Endometrial microvascular endothelial cells (primary cell): Measurements from ENCODE around the gene PSMB11. TPM values are rescaled to one million over a fixed set of nuclear protein-coding genes. Genes with fewer than 3 reads are reported as not detected.

Source experiments
- in situ Hi-C: cut with HindIII; loops from 2 replicates; pipeline ENCODE4 v1.10.0; 2017; ENCODE audit warnings: low sequenced_read_pairs, low pct_unique_long_range_greater_than_20kb; ENCODE audit errors: inconsistent ontology term
- total RNA-seq: library from RNA; depleted of rRNA; stranded (reverse); fragments of >200 nt; gene quantifications from one replicate; pipeline ENCODE4 v1.2.3, GENCODE V29; 2015; ENCODE audit errors: inconsistent ontology term

The PSMB11 gene
- total RNA-seq, 1 donor from 2014 or later: not detected

GRCh38 chr14:23070262-23071129 is 28.5 kb downstream of the PSMB11 start:
- in situ Hi-C loops: no loop called here

DNA sequence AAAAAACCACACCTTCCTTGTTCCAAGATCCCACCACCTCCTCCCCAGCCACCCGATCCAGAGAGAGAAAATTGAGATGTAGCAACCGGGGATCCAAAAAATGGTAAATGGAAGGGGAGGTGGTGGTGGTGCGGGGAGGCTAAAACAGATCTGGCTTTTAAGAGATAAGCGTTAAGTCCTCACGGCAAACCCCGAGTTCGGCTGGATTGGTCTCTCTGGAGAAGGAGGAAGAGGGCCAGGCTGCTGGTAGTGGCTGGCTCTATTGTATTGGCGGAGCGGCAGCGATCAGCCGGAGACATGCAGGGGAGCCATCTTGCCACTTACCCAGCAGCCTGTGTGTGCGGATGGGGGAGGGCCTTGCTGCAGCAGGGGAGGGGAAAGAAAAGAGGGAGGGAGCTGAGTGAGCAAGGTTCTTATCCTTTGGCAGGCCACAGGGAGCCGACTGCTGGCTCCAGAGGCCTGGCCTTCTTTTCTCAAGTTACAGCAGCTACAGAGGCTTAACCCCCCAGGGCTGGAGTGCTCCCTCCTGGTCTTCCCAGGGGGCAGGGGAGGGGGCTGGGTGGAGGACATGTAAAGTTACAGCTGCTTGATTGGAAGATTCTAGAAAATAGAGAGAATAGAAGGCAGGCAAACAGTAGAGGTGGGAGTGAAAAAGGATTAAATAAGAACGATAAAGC is 29.4 kb downstream of the PSMB11 start:
- in situ Hi-C loops: no loop called here

- in situ Hi-C loops: no loop called here
Measured at GRCh38 chr14:23071921-23072539, 30.0 kb downstream of the PSMB11 start.

- in situ Hi-C loops: loop anchor here (25.0 kb wide), 1 partner anchor 88 kb away; the partner anchor contains the start of gene AJUBA
Measured at GRCh38 chr14:23074906-23075305, 32.9 kb downstream of the PSMB11 start.

DNA sequence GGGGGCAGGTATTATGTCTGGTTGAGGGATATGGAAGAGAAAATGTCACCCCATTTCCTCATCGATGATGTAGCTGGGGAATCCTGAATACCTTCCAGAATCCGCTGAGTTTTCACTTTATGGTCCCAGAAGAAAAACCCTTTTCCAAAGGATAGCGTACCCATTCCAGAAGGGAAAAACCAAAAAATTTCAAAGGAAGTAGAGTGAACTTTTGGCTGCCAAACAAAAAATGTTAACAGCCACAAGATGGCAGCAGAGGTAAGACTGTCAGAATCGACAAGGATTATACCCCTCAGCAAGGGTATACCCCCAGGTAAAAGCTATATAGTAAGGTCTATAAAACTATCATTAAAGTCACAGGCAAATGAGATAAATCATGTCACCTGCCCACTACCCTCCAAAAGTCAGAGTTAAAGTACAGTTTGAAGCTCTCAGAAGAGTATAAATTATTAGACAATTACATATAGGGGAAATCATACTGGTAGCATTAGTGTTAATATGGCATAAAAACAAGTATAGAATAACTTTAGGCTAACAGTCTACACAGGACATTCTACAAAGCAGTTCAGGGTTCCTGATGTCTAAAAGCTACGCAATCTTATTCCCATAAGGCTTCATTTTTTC is 34.9 kb downstream of the PSMB11 start:
- in situ Hi-C loops: loop anchor here (25.0 kb wide), 1 partner anchor 90 kb away; the partner anchor contains the start of gene AJUBA

DNA sequence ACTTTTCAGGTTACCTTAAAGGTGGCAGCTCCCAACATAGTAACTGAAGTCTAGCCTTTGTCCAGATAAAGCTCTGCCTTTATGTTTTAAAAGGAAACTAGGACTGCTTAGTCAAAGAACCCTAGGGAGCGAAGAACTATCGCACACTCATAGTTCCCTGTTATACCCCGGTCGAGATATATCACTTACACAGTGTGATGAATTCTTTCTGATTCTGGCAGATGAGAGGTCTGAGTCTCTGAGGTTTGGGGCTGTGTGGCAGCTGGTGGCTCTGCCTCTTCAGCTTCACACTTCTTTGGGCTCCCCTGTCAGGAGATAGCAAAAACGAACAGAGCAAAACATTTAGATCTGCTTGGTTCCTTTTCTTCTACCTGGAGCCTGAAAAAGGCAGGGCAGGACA is 36.0 kb downstream of the PSMB11 start:
- in situ Hi-C loops: loop anchor here (25.0 kb wide), 1 partner anchor 91 kb away; the partner anchor contains the start of gene AJUBA

- in situ Hi-C loops: loop anchor here (25.0 kb wide), 1 partner anchor 91 kb away; the partner anchor contains the start of gene AJUBA
Measured at GRCh38 chr14:23078692-23079116, 36.7 kb downstream of the PSMB11 start.

DNA sequence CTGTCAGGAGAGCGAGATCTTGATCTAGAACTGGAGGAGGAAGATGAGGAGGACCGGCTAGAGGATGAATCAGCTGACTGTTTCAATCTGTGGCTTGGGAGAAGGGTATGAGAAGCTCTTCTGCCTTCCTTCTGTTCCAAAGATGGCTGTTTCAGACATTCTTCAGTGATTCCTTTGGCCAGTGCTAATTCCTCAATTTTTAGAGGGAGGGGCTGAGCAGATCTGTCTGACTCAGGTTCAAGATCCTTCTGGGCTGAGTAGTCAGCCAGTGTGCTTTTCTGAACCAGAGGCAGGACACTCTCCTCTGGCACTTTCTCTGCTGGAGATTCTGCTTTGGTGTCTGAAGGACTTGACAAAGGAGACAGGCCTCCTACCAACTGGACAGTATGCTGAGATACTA is 37.7 kb downstream of the PSMB11 start:
- in situ Hi-C loops: loop anchor here (25.0 kb wide), 1 partner anchor 92 kb away; the partner anchor contains the start of gene AJUBA

DNA sequence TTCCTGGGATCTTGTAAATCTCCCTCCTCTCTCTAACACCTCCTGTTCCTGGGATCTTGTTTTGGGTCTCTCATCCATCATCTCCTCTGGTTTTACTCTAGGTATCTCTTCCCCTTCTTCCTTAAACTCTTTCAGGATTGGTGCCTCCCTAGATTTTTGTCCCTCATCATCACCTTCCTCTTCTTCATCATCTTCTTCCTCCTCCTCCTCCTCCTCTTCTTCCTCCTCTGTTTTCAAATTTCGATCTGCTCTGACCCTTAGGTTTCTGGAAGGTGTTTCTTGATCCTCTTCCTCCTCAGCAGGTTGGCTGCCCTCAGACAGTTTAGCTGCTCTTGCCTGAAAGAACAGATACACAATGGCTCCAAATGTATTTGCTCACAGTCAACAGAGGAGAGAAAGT is 38.5 kb downstream of the PSMB11 start:
- in situ Hi-C loops: loop anchor here (25.0 kb wide), 1 partner anchor 93 kb away; the partner anchor contains the start of gene AJUBA

DNA sequence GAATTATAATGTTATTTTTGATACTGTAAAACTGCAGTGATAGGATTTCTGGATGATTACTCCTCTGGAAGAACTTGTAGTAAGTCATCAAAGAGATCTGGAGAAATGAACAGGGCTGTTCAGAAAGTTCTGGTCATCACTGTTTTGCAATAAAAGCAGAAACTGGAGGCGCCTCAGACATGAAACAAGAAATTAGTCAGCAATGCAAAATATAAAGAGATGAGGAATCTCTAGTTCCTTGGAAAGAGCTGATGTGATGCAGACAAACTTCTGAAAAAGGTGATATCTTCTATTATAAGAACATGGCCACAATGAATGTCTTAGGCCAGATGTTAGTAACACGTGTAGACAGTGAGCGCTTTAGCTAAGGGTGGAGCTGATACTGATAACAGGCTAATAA is 43.4 kb downstream of the PSMB11 start:
- in situ Hi-C loops: loop anchor here (25.0 kb wide), 1 partner anchor 98 kb away; the partner anchor contains the start of gene AJUBA

DNA sequence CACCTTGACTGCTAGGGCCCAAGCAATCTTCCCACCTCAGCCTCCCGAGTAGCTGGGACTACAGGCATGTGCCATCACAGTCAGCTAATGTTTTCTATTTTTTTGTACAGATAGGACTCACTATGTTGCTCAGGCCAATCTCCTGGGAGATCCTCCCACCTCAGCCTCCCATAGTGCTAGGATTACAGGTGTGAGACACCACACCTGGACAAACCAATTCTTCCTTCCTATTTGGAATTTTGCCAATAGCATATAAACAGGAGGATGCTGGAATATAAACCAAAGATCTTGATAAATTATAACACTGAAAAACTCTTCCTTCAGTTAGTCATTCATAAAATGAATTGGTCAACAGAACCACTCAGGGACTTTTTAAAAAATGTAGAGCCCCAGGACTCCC is 44.6 kb downstream of the PSMB11 start:
- in situ Hi-C loops: loop anchor here (25.0 kb wide), 1 partner anchor 99 kb away; the partner anchor contains the start of gene AJUBA

- in situ Hi-C loops: loop anchor here (25.0 kb wide), 1 partner anchor 102 kb away; the partner anchor contains the start of gene AJUBA
Measured at GRCh38 chr14:23089498-23090253, 47.7 kb downstream of the PSMB11 start.

- in situ Hi-C loops: loop anchor here (25.0 kb wide), 1 partner anchor 103 kb away; the partner anchor contains the start of gene AJUBA
Measured at GRCh38 chr14:23090254-23090636, 48.2 kb downstream of the PSMB11 start.

- in situ Hi-C loops: loop anchor here (25.0 kb wide), 1 partner anchor 104 kb away; the partner anchor contains the start of gene AJUBA
Measured at GRCh38 chr14:23091294-23092225, 49.5 kb downstream of the PSMB11 start.

GRCh38 chr14:23093104-23093503 is 51.1 kb downstream of the PSMB11 start:
- in situ Hi-C loops: loop anchor here (25.0 kb wide), 1 partner anchor 106 kb away; the partner anchor contains the start of gene AJUBA

GRCh38 chr14:23093526-23093925 is 51.5 kb downstream of the PSMB11 start:
- in situ Hi-C loops: loop anchor here (25.0 kb wide), 1 partner anchor 106 kb away; the partner anchor contains the start of gene AJUBA
